ENCODE results near the gene WNT2B.

Gene WNT2B

DNA sequence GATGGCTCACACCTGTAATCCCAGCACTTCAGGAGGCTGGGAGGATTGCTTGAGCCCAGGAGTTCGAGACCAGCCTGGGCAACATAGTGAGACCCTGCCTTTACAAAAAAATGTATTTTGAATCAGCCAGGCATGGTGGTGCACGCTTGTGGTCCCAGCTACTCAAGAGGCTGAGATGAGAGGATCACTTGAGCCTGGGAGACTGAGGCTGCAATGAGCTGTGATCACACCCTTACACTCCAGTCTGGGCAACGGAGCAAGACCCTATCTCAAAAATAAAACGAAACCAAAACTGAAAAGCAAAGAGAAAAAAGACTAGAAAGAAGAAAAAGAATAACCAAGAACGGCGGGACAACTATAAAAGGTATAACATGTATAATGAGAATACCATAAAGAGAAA is 15.4 kb upstream of the WNT2B start:
- Histone ChIP-seq H3K79me1 (replicated peaks; ENCODE audit: low read length, poor library complexity, severe bottlenecking) (no peaks in the 10 kb centered on the region), H4K91ac (ENCODE audit: low read length) (no peak overlapping the region), H3K9ac (ENCODE audit: low read length) (no peak overlapping the region), H3K23ac (ENCODE audit: low read length in 2 of 2) (no peak overlapping the region), H3K36me3 (ENCODE audit: control insufficient read depth in 1 of 2, insufficient read depth in 2 of 2, low read depth in 1 of 2, low read length in 2 of 2) (no peaks in the 10 kb centered on the region), H2BK12ac (ENCODE audit: low read length in 2 of 2) (no peak overlapping the region), H3K4ac (ENCODE audit: low read depth in 1 of 2, low read length in 2 of 2) (no peak overlapping the region), H3K27me3 (ENCODE audit: control insufficient read depth in 1 of 2, insufficient read depth in 1 of 2, low read length in 2 of 2) (no peaks in the 10 kb centered on the region), H3K9me3 (ENCODE audit: control insufficient read depth, low read length) (no peaks in the 10 kb centered on the region), H3K4me3 (ENCODE audit: insufficient read depth in 1 of 2, low read depth in 1 of 2, low read length in 2 of 2) (no peak overlapping the region), H3K14ac (ENCODE audit: low read length in 2 of 2) (no peak overlapping the region), H2AFZ (ENCODE audit: low read depth, low read length) (no peak overlapping the region), H3K27ac (ENCODE audit: low read length, poor library complexity, severe bottlenecking) (no peak overlapping the region), H2BK15ac (ENCODE audit: low read depth, poor library complexity, severe bottlenecking) (no peak overlapping the region), H3K18ac (ENCODE audit: low read depth in 1 of 2, low read length in 2 of 2) (no peak overlapping the region), H2BK5ac (ENCODE audit: low read depth, low read length, poor library complexity, severe bottlenecking) (no peak overlapping the region), H3K4me1 (ENCODE audit: control insufficient read depth, insufficient read depth, low read depth, low read length) (no peaks in the 10 kb centered on the region), H3K4me2 (ENCODE audit: low read length, poor library complexity, severe bottlenecking) (no peak overlapping the region), H4K8ac (ENCODE audit: low read length) (no peak overlapping the region), H2AK5ac (ENCODE audit: low read length, severe bottlenecking) (no peak overlapping the region), H2BK120ac (ENCODE audit: low read depth, low read length) (no peak overlapping the region)
- no peak for DNase-seq
- WGBS = 93% methylated on average over 2 of the region's 6 CpGs

DNA sequence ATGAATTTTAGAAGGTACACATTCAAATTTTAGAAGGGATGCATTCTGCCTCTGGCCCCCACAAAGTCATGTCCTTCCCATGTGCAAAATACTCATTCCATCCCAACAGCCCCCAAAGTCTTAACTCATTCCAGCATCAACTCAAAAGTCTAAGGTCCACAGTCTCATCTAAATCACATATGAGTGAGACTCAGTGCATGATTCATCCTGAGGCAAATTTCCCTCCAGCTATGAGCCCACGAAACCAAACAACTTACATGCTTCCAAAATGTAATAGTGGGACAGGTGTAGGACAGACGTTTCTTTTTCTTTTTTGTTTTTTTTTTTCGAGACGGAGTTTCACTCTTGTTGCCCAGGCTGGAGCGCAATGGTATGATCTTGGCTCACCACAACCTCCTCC is 12.5 kb upstream of the WNT2B start:
- H3K4me2 ChIP-seq (ENCODE audit: low read length, poor library complexity, severe bottlenecking) = no peak overlapping the region
- H2BK12ac ChIP-seq (ENCODE audit: low read length in 2 of 2) = no peak overlapping the region
- no peak overlapping the region for H3K27ac ChIP-seq (ENCODE audit: low read length, poor library complexity, severe bottlenecking)
- no peak overlapping the region for H3K4me3 ChIP-seq (ENCODE audit: insufficient read depth in 1 of 2, low read depth in 1 of 2, low read length in 2 of 2)
- WGBS = 94% methylated on average over 5 of the region's 5 CpGs
- H2BK5ac ChIP-seq (ENCODE audit: low read depth, low read length, poor library complexity, severe bottlenecking) = no peak overlapping the region
- no peak overlapping the region for H2AK5ac ChIP-seq (ENCODE audit: low read length, severe bottlenecking)
- H3K36me3 ChIP-seq (ENCODE audit: control insufficient read depth in 1 of 2, insufficient read depth in 2 of 2, low read depth in 1 of 2, low read length in 2 of 2) = no peaks in the 10 kb centered on the region
- no peak overlapping the region for H3K14ac ChIP-seq (ENCODE audit: low read length in 2 of 2)
- no peak overlapping the region for H2AFZ ChIP-seq (ENCODE audit: low read depth, low read length)
- no peaks in the 10 kb centered on the region for H3K27me3 ChIP-seq (ENCODE audit: control insufficient read depth in 1 of 2, insufficient read depth in 1 of 2, low read length in 2 of 2)
- no peak overlapping the region for H3K4ac ChIP-seq (ENCODE audit: low read depth in 1 of 2, low read length in 2 of 2)
- no peak for DNase-seq
- H3K23ac ChIP-seq (ENCODE audit: low read length in 2 of 2) = no peak overlapping the region
- no peaks in the 10 kb centered on the region for H3K4me1 ChIP-seq (ENCODE audit: control insufficient read depth, insufficient read depth, low read depth, low read length)
- no peaks in the 10 kb centered on the region for H3K9me3 ChIP-seq (ENCODE audit: control insufficient read depth, low read length)
- no peak overlapping the region for H4K8ac ChIP-seq (ENCODE audit: low read length)
- no peaks in the 10 kb centered on the region for H3K79me1 ChIP-seq (replicated peaks; ENCODE audit: low read length, poor library complexity, severe bottlenecking)
- no peak overlapping the region for H3K18ac ChIP-seq (ENCODE audit: low read depth in 1 of 2, low read length in 2 of 2)
- no peak overlapping the region for H2BK120ac ChIP-seq (ENCODE audit: low read depth, low read length)
- H3K9ac ChIP-seq (ENCODE audit: low read length) = no peak overlapping the region
- H4K91ac ChIP-seq (ENCODE audit: low read length) = no peak overlapping the region
- no peak overlapping the region for H2BK15ac ChIP-seq (ENCODE audit: low read depth, poor library complexity, severe bottlenecking)

DNA sequence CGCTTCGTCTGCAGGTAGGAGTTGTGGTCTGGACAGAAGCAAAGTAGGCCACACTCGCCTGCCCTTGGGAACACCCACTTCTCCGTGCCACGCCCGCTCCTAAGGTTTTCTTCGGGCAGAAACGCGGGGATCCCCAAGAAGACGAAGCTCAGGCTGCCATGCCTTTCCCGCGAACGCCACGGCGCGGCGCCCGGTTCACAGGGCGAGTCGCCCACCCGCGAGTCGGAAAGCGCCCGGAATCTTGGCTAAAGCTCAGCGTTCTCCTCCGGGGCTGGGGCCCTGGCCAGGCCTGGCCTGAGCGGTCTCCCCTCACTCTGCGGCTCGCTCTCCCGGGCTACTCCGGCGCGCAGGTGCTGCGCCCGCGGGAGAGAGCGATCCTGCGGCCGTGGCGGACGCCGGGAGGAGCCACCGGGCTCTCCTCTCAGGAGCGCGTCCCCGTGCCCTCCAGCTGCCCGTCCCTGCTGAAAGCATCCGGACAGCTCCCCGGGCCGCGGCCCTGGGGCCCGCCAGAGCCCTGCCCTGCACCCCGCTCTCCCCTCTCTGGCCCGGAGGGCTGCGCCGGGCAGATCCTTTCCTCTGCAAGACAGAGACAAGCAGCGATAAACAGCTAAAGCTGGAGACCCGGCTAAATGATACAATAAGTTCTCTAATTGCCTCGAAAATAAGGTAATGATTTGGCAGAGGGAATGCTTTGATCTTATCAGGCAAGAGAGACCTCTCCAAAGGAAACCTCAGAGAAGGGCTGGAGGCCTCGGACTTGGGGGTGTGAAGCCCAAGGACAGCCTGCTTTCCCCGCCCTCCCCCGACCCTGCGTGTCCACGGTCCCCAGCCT is 6.7 kb upstream of the WNT2B start:
- H2AFZ ChIP-seq (ENCODE audit: low read depth, low read length) = peak overlapping the region; percentile 54
- 3% methylated on average over 59 of the region's 65 CpGs for WGBS
- no peaks in the 10 kb centered on the region for H3K79me1 ChIP-seq (replicated peaks; ENCODE audit: low read length, poor library complexity, severe bottlenecking)

DNA sequence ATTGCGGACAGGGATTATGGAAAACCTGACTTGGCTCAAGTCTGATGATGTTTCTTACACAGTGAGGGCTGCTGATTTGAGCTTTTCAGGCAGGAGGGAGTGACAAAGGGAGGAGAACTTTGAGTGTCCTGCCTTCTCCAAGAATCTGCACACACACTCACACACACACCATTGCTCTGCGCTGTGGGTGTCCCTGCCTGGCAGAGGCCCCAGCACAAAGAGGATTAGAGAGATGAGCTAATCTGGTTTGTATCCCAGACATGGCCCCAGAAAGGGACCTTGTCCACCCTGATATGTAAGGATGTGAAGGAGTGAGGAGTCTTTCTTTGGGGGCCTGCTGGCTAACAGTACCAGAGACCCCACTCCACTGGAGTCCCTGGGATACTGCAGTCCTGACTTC is 5.9 kb upstream of the WNT2B start:
- H2AK5ac ChIP-seq (ENCODE audit: low read length, severe bottlenecking) = peak overlapping the region; percentile 30
- no peak for DNase-seq
- H2BK15ac ChIP-seq (ENCODE audit: low read depth, poor library complexity, severe bottlenecking) = no peak overlapping the region
- no peak overlapping the region for H2BK120ac ChIP-seq (ENCODE audit: low read depth, low read length)
- H3K9ac ChIP-seq (ENCODE audit: low read length) = no peak overlapping the region
- H3K79me1 ChIP-seq (replicated peaks; ENCODE audit: low read length, poor library complexity, severe bottlenecking) = no peaks in the 10 kb centered on the region
- WGBS = 75% methylated on average over 1 of the region's 2 CpGs
- H2AFZ ChIP-seq (ENCODE audit: low read depth, low read length) = no peak overlapping the region
- no peak overlapping the region for H3K4me2 ChIP-seq (ENCODE audit: low read length, poor library complexity, severe bottlenecking)
- H3K4me1 ChIP-seq (ENCODE audit: control insufficient read depth, insufficient read depth, low read depth, low read length) = peaks cover 18% of the 10 kb centered on the region
- peak overlapping the region in 1 of 2 experiments; percentile 42 for H3K23ac ChIP-seq (ENCODE audit: low read length in 2 of 2)
- H2BK5ac ChIP-seq (ENCODE audit: low read depth, low read length, poor library complexity, severe bottlenecking) = no peak overlapping the region
- H3K27me3 ChIP-seq (ENCODE audit: control insufficient read depth in 1 of 2, insufficient read depth in 1 of 2, low read length in 2 of 2) = peaks cover 0 to 36% of the 10 kb centered on the region in 2 experiments
- no peaks in the 10 kb centered on the region for H3K9me3 ChIP-seq (ENCODE audit: control insufficient read depth, low read length)
- peak overlapping the region in 1 of 2 experiments; percentile 77 for H3K4me3 ChIP-seq (ENCODE audit: insufficient read depth in 1 of 2, low read depth in 1 of 2, low read length in 2 of 2)
- H3K4ac ChIP-seq (ENCODE audit: low read depth in 1 of 2, low read length in 2 of 2) = peak overlapping the region in 1 of 2 experiments; percentile 26
- peak overlapping the region in 1 of 2 experiments; percentile 41 for H3K18ac ChIP-seq (ENCODE audit: low read depth in 1 of 2, low read length in 2 of 2)
- H4K8ac ChIP-seq (ENCODE audit: low read length) = no peak overlapping the region
- H3K27ac ChIP-seq (ENCODE audit: low read length, poor library complexity, severe bottlenecking) = no peak overlapping the region
- H2BK12ac ChIP-seq (ENCODE audit: low read length in 2 of 2) = no peak overlapping the region
- H4K91ac ChIP-seq (ENCODE audit: low read length) = no peak overlapping the region
- H3K14ac ChIP-seq (ENCODE audit: low read length in 2 of 2) = no peak overlapping the region
- H3K36me3 ChIP-seq (ENCODE audit: control insufficient read depth in 1 of 2, insufficient read depth in 2 of 2, low read depth in 1 of 2, low read length in 2 of 2) = no peaks in the 10 kb centered on the region

More for the DNA sequence above, 6.7 kb upstream of the WNT2B start:
- Histone ChIP-seq H3K27ac (ENCODE audit: low read length, poor library complexity, severe bottlenecking) (peak overlapping the region; percentile 45), H3K9me3 (ENCODE audit: control insufficient read depth, low read length) (no peaks in the 10 kb centered on the region), H3K4me2 (ENCODE audit: low read length, poor library complexity, severe bottlenecking) (peak overlapping the region; percentile 94), H3K18ac (ENCODE audit: low read depth in 1 of 2, low read length in 2 of 2) (peak overlapping the region; percentile 14 to 48), H3K4ac (ENCODE audit: low read depth in 1 of 2, low read length in 2 of 2) (peak overlapping the region in 1 of 2 experiments; percentile 65), H3K27me3 (ENCODE audit: control insufficient read depth in 1 of 2, insufficient read depth in 1 of 2, low read length in 2 of 2) (peaks cover 0 to 28% of the 10 kb centered on the region in 2 experiments), H3K23ac (ENCODE audit: low read length in 2 of 2) (peak overlapping the region in 1 of 2 experiments; percentile 90), H2BK5ac (ENCODE audit: low read depth, low read length, poor library complexity, severe bottlenecking) (peak overlapping the region; percentile 32), H3K4me3 (ENCODE audit: insufficient read depth in 1 of 2, low read depth in 1 of 2, low read length in 2 of 2) (peak overlapping the region; percentile 43 to 77), H3K14ac (ENCODE audit: low read length in 2 of 2) (no peak overlapping the region), H2BK120ac (ENCODE audit: low read depth, low read length) (peak overlapping the region; percentile 7), H2AK5ac (ENCODE audit: low read length, severe bottlenecking) (peak overlapping the region; percentile 1), H3K4me1 (ENCODE audit: control insufficient read depth, insufficient read depth, low read depth, low read length) (peaks cover 15% of the 10 kb centered on the region), H2BK12ac (ENCODE audit: low read length in 2 of 2) (peak overlapping the region in 1 of 2 experiments; percentile 64), H3K9ac (ENCODE audit: low read length) (peak overlapping the region; percentile 63), H4K8ac (ENCODE audit: low read length) (no peak overlapping the region), H3K36me3 (ENCODE audit: control insufficient read depth in 1 of 2, insufficient read depth in 2 of 2, low read depth in 1 of 2, low read length in 2 of 2) (no peaks in the 10 kb centered on the region), H4K91ac (ENCODE audit: low read length) (no peak overlapping the region), H2BK15ac (ENCODE audit: low read depth, poor library complexity, severe bottlenecking) (no peak overlapping the region)
- DNase-seq = peak; percentile 77

Data from mesenchymal stem cell (in vitro differentiated cells and primary cell).